K562 (cell line): ENCODE data around the gene HEATR1. TPM values are rescaled to one million over a fixed set of nuclear protein-coding genes. Genes with fewer than 3 reads are reported as not detected.
A peak's percentile ranks its signal among the peaks of the same experiment; 100 is the strongest.

Experiments
- ESRRA ChIP-seq: fragments of 450-650 bp; IDR thresholded peaks from 2 replicates; pipeline ENCODE4 v1.6.1; 2014; ENCODE audit warnings: low read depth, mild to moderate bottlenecking, moderate library complexity, borderline replicate concordance
- NR2F6 ChIP-seq: fragments of 450-650 bp; formaldehyde crosslinking; IDR thresholded peaks from 2 replicates; pipeline ENCODE4 v1.4.0; 2020; ENCODE audit warnings: mild to moderate bottlenecking
- PHB2 ChIP-seq: fragments of 450-650 bp; IDR thresholded peaks from 2 replicates; pipeline ENCODE4 v1.6.1; 2017; ENCODE audit warnings: low read depth
- POLR2AphosphoS5 ChIP-seq: IDR thresholded peaks from 2 replicates; pipeline ENCODE4 v1.6.1; 2011; ENCODE audit warnings: mild to moderate bottlenecking, low read depth, low read length, moderate library complexity; ENCODE audit not compliant: control insufficient read depth, insufficient read depth
- PTTG1 ChIP-seq: fragments of 450-650 bp; IDR thresholded peaks from 2 replicates; pipeline ENCODE4 v1.6.1; 2016; ENCODE audit warnings: low read depth, mild to moderate bottlenecking, missing genetic modification characterization, missing compliant biosample characterization
- RBM25 ChIP-seq: fragments of 200-400 bp; formaldehyde crosslinking; IDR thresholded peaks from 2 replicates; pipeline ENCODE4 v1.6.1; 2018; ENCODE audit warnings: low read length, low read depth, moderate library complexity; ENCODE audit not compliant: severe bottlenecking
- SIN3B ChIP-seq: fragments of 450-650 bp; IDR thresholded peaks from 2 replicates; pipeline ENCODE4 v1.6.1; 2017; ENCODE audit warnings: low read depth, mild to moderate bottlenecking, moderate library complexity
- TAF15 ChIP-seq: fragments of 200-400 bp; formaldehyde crosslinking; IDR thresholded peaks from 2 replicates; pipeline ENCODE4 v1.6.1; 2017; ENCODE audit warnings: mild to moderate bottlenecking, low read depth, low read length, moderate library complexity
- TARDBP ChIP-seq: fragments of 450-650 bp; IDR thresholded peaks from 2 replicates; pipeline ENCODE4 v1.6.1; 2016
- TEAD1 ChIP-seq, 2 experiments: fragments of 450-650 bp in 1 of 2; sonication (generic) in 1 of 2; formaldehyde crosslinking; IDR thresholded peaks; 2 replicates each; pipeline versions ENCODE4 v1.4.0 to v1.8.0; 2020 to 2022; ENCODE audit warnings: mild to moderate bottlenecking in 2 of 2, missing genetic modification reagents in 1 of 2
- THRAP3 ChIP-seq: fragments of 450-650 bp; IDR thresholded peaks from 2 replicates; pipeline ENCODE4 v1.6.1; 2016; ENCODE audit warnings: mild to moderate bottlenecking, inconsistent platforms, borderline replicate concordance
- ZNF124 ChIP-seq: sonication (generic); formaldehyde crosslinking; IDR thresholded peaks from 2 replicates; pipeline ENCODE4 v1.8.1; 2022; ENCODE audit warnings: missing genetic modification reagents
- ZNF175 ChIP-seq: fragments of 200-800 bp; sonication (Bioruptor generic); IDR thresholded peaks from 2 replicates; pipeline ENCODE4 v1.6.1; 2016; ENCODE audit warnings: low read depth, mild to moderate bottlenecking, missing genetic modification characterization, missing compliant biosample characterization
- ZNF263 ChIP-seq: sonication (generic); formaldehyde crosslinking; IDR thresholded peaks from 2 replicates; pipeline ENCODE4 v1.8.0; 2022; ENCODE audit warnings: mild to moderate bottlenecking, missing genetic modification reagents, borderline replicate concordance
- ZNF274 ChIP-seq: IDR thresholded peaks from 2 replicates; pipeline ENCODE4 v1.6.1; 2011; ENCODE audit warnings: low read depth, mild to moderate bottlenecking, low read length, moderate library complexity, borderline replicate concordance
- polyA plus RNA-seq, 8 experiments: library from polyadenylated mRNA; depleted of rRNA in 4 of 8; stranded (reverse) in 5 of 8; unstranded in 3 of 8; fragments of >200 nt; fragmentation: Nextera tagmentation in 2 of 8; fragmentation: Illumina TruSeq in 1 of 8; extraction: Ambion mirVana in 2 of 8; extraction: Trizol in 1 of 8; gene quantifications; 2 replicates each; pipeline versions ENCODE4 v1.2.1 to v1.2.3, GENCODE V29; 2011 to 2014; ENCODE audit warnings: inconsistent platforms in 1 of 8, missing spikeins in 1 of 8
- total RNA-seq, 7 experiments: library from RNA; depleted of rRNA in 6 of 7; stranded (reverse); fragments of >200 nt in 6 of 7; fragmentation: Illumina TruSeq in 2 of 7; extraction: Trizol in 2 of 7; gene quantifications; 2 replicates each; pipeline versions ENCODE4 v1.2.1 to v1.2.3, GENCODE V29; 2011 to 2021; ENCODE audit warnings: low replicate concordance in 1 of 7
- TF ChIP-seq, protein P1 (sequence below), 2 experiments: IDR thresholded peaks; 2 replicates each; pipeline ENCODE4 v1.6.1; 2011; ENCODE audit warnings: borderline replicate concordance in 1 of 2, control low read depth in 1 of 2, low read depth in 1 of 2, low read length in 1 of 2, mild to moderate bottlenecking in 1 of 2, mixed read lengths in 1 of 2, moderate library complexity in 1 of 2; ENCODE audit not compliant: insufficient read depth in 1 of 2, insufficient read length in 1 of 2, poor library complexity in 1 of 2, severe bottlenecking in 1 of 2; ENCODE audit errors: extremely low read depth in 1 of 2
- TF ChIP-seq, protein P2 (sequence below), 2 experiments: fragments of 450-650 bp; conservative IDR thresholded peaks; 2 replicates each; pipeline ENCODE4 v1.6.1; 2017; ENCODE audit warnings: mild to moderate bottlenecking in 2 of 2, moderate library complexity in 2 of 2
- TF ChIP-seq, protein P3 (sequence below): sonication (generic); formaldehyde crosslinking; IDR thresholded peaks from 2 replicates; pipeline ENCODE4 v1.8.0; 2022; ENCODE audit warnings: missing genetic modification reagents, mild to moderate bottlenecking, borderline replicate concordance
- TF ChIP-seq, protein P4 (sequence below): fragments of 250-450 bp; sonication (Bioruptor Pico); IDR thresholded peaks from 2 replicates; pipeline ENCODE4 v1.8.0; 2022; ENCODE audit warnings: moderate library complexity, mild to moderate bottlenecking, inconsistent platforms
- TF ChIP-seq, protein P5 (sequence below): fragments of 200-800 bp; sonication (Bioruptor generic); IDR thresholded peaks from 2 replicates; pipeline ENCODE4 v1.6.1; 2017; ENCODE audit warnings: missing genetic modification characterization, missing compliant biosample characterization

Gene HEATR1
- total and polyA plus RNA-seq, 9 of the 15 experiments (the other 6 are each of a cell fraction or from before 2014, with no cell fraction given), result 28.3 to 108 (median 50.9) TPM

DNA sequence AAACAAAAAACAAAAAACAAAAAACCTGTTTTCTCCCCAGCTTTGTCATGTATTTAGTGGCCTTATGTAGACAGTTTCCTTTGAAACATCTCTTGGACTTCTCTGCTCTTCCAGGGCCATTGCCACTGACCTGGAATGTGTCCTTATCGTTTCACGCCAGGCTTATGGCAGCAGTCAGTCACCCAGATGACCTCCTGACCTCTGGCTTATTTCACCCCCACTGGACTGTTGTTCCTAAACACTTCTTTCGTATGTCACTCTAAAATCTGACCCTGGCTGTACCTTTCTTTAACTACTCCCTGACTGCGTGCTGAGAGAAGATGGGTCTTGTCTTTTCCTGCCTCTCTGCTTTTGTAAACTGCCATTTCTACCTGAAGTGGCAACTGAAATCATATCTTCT, 71.5 kb downstream of the HEATR1 start (continued):
- TF ChIP-seq TEAD1 (CRISPR knock-in tag; IDR thresholded peaks at IDR 0.05) (peak; percentile 86 to 95), ZNF274 (no peak), TARDBP (no peak), ESRRA (peak; percentile 84), PTTG1 (tag) (no peak), ZNF175 (CRISPR knock-in tag) (no peak), PHB2 (no peak), NR2F6 (CRISPR knock-in tag) (peak; percentile 84), RBM25 (no peak), ZNF124 (no peak), POLR2AphosphoS5 (peak; percentile 66; the same call in 1 of the 2 replicates), SIN3B (no peak), ZNF263 (CRISPR knock-in tag) (no peak), THRAP3 (no peak), TAF15 (no peak)
- TF ChIP-seq, protein P1, sequence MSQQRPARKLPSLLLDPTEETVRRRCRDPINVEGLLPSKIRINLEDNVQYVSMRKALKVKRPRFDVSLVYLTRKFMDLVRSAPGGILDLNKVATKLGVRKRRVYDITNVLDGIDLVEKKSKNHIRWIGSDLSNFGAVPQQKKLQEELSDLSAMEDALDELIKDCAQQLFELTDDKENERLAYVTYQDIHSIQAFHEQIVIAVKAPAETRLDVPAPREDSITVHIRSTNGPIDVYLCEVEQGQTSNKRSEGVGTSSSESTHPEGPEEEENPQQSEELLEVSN (IDR thresholded peaks at IDR 0.05; ENCODE audit: borderline replicate concordance in 1 of 2, extremely low read depth in 1 of 2, insufficient read depth in 1 of 2, insufficient read length in 1 of 2, low read depth in 1 of 2, low read length in 1 of 2, poor library complexity in 1 of 2, severe bottlenecking in 1 of 2), result no peak
- TF ChIP-seq, protein P2, sequence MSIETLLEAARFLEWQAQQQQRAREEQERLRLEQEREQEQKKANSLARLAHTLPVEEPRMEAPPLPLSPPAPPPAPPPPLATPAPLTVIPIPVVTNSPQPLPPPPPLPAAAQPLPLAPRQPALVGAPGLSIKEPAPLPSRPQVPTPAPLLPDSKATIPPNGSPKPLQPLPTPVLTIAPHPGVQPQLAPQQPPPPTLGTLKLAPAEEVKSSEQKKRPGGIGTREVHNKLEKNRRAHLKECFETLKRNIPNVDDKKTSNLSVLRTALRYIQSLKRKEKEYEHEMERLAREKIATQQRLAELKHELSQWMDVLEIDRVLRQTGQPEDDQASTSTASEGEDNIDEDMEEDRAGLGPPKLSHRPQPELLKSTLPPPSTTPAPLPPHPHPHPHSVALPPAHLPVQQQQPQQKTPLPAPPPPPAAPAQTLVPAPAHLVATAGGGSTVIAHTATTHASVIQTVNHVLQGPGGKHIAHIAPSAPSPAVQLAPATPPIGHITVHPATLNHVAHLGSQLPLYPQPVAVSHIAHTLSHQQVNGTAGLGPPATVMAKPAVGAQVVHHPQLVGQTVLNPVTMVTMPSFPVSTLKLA (conservative IDR thresholded peaks at IDR 0.05), result peak in 1 of 2 experiments; percentile 36; a peak in 1 of 4 replicates
- TF ChIP-seq, protein P3, sequence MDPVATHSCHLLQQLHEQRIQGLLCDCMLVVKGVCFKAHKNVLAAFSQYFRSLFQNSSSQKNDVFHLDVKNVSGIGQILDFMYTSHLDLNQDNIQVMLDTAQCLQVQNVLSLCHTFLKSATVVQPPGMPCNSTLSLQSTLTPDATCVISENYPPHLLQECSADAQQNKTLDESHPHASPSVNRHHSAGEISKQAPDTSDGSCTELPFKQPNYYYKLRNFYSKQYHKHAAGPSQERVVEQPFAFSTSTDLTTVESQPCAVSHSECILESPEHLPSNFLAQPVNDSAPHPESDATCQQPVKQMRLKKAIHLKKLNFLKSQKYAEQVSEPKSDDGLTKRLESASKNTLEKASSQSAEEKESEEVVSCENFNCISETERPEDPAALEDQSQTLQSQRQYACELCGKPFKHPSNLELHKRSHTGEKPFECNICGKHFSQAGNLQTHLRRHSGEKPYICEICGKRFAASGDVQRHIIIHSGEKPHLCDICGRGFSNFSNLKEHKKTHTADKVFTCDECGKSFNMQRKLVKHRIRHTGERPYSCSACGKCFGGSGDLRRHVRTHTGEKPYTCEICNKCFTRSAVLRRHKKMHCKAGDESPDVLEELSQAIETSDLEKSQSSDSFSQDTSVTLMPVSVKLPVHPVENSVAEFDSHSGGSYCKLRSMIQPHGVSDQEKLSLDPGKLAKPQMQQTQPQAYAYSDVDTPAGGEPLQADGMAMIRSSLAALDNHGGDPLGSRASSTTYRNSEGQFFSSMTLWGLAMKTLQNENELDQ, result no peak
- TF ChIP-seq, protein P4, sequence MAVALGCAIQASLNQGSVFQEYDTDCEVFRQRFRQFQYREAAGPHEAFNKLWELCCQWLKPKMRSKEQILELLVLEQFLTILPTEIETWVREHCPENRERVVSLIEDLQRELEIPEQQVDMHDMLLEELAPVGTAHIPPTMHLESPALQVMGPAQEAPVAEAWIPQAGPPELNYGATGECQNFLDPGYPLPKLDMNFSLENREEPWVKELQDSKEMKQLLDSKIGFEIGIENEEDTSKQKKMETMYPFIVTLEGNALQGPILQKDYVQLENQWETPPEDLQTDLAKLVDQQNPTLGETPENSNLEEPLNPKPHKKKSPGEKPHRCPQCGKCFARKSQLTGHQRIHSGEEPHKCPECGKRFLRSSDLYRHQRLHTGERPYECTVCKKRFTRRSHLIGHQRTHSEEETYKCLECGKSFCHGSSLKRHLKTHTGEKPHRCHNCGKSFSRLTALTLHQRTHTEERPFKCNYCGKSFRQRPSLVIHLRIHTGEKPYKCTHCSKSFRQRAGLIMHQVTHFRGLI, result no peak
- TF ChIP-seq, protein P5, sequence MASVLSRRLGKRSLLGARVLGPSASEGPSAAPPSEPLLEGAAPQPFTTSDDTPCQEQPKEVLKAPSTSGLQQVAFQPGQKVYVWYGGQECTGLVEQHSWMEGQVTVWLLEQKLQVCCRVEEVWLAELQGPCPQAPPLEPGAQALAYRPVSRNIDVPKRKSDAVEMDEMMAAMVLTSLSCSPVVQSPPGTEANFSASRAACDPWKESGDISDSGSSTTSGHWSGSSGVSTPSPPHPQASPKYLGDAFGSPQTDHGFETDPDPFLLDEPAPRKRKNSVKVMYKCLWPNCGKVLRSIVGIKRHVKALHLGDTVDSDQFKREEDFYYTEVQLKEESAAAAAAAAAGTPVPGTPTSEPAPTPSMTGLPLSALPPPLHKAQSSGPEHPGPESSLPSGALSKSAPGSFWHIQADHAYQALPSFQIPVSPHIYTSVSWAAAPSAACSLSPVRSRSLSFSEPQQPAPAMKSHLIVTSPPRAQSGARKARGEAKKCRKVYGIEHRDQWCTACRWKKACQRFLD (CRISPR knock-in tag), result no peak
